ENCODE results near the gene ART4.

ART4 gene

GRCh38 chr12:14852880-14853279, 9.6 kb upstream of the ART4 start (continued):
- TF ChIP-seq ZNF639 (tag by site-specific recombination; IDR thresholded peaks at IDR 0.05) (no peak), IKZF3 (tag by site-specific recombination; IDR thresholded peaks at IDR 0.05) (no peak), SP3 (tag by site-specific recombination; IDR thresholded peaks at IDR 0.05) (no peak), BCL11B (tag by site-specific recombination; IDR thresholded peaks at IDR 0.05; ENCODE audit: low read depth) (no peak), PRDM1 (tag by site-specific recombination; IDR thresholded peaks at IDR 0.05) (no peak), ZNF266 (tag by site-specific recombination; IDR thresholded peaks at IDR 0.05; ENCODE audit: low read depth) (no peak), ZBTB6 (tag by site-specific recombination; IDR thresholded peaks at IDR 0.05) (no peak)
- TF ChIP-seq, protein P1, sequence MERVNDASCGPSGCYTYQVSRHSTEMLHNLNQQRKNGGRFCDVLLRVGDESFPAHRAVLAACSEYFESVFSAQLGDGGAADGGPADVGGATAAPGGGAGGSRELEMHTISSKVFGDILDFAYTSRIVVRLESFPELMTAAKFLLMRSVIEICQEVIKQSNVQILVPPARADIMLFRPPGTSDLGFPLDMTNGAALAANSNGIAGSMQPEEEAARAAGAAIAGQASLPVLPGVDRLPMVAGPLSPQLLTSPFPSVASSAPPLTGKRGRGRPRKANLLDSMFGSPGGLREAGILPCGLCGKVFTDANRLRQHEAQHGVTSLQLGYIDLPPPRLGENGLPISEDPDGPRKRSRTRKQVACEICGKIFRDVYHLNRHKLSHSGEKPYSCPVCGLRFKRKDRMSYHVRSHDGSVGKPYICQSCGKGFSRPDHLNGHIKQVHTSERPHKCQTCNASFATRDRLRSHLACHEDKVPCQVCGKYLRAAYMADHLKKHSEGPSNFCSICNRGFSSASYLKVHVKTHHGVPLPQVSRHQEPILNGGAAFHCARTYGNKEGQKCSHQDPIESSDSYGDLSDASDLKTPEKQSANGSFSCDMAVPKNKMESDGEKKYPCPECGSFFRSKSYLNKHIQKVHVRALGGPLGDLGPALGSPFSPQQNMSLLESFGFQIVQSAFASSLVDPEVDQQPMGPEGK (tag by site-specific recombination; IDR thresholded peaks at IDR 0.05) = no peak

DNA sequence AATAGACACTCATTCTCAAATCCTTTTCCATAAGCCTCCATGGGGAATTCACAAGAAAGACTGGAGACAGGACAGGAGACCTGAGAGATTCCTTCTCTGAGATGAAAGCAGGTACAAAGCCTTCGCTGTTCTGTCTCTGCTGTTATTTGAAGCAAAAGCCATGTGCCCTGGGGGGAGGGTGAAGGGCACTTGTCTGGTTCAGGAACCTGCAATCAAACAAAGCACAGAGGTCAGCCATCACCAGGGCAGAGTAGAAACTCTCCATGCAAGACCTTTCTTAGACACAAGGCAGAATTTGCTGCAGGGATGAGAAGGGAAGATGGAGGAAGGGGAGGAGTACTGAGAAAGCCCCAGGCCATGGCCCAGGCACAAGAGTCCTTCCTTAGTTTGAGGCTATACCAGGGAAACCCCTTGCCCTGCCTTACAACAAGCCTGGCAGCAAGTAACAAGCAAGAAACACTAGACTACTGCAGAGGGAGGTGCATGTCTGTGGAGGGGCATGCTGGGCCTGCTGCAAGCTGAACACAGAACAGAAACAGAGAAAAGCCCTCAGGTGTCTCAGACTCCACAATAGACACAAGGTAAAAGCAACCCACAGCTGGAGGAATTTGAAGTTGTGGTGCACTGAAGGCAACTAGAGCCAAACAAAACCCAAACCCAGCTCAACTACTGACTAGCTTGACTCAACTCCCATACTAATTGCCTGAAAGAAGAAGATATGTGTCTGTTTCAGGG, 7.8 kb upstream of the ART4 start:
- no peak overlapping the region for H3K27ac ChIP-seq (ENCODE audit: extremely low read depth, low read depth, low read length)
- CTCF ChIA-PET = interaction anchor here (0.7 kb wide), 1 partner anchor 114 kb away, joined by 3 read pairs; no protein-coding TSS in a partner anchor
- H3K9me3 ChIP-seq (ENCODE audit: control insufficient read depth, insufficient read depth, low read depth, low read length) = no peaks in the 10 kb centered on the region

GRCh38 chr12:14849661-14850060, 6.3 kb upstream of the ART4 start:
- Histone ChIP-seq H3K4me1 (ENCODE audit: control insufficient read depth, insufficient read depth, low read length) (peaks cover 5% of the 10 kb centered on the region; the same call in 1 of the 2 replicates), H3K27ac (ENCODE audit: extremely low read depth, low read depth, low read length) (no peak overlapping the region; the same call in 1 of the 2 replicates), H3K4me3 (ENCODE audit: low read depth, low read length) (no peak overlapping the region), H3K36me3 (ENCODE audit: control insufficient read depth in 2 of 2, insufficient read depth in 1 of 2, low read length in 2 of 2) (no peaks in the 10 kb centered on the region), H3K9me3 (ENCODE audit: control insufficient read depth, insufficient read depth, low read depth, low read length) (no peaks in the 10 kb centered on the region)
- POLR2A ChIA-PET = no interaction called here
- CTCF ChIA-PET = interaction anchor here (1.0 kb wide), 1 partner anchor 146 kb away, joined by 10 read pairs; no protein-coding TSS in a partner anchor
- TF ChIP-seq ZNF2 (tag by site-specific recombination; IDR thresholded peaks at IDR 0.05) (no peak), ZNF10 (tag by site-specific recombination; IDR thresholded peaks at IDR 0.05) (peak; percentile 31; the same call in 1 of the 2 replicates), PRDM10 (tag by site-specific recombination; IDR thresholded peaks at IDR 0.05) (no peak), SCRT1 (tag by site-specific recombination; IDR thresholded peaks at IDR 0.05; ENCODE audit: borderline replicate concordance) (no peak), ZNF600 (tag by site-specific recombination; IDR thresholded peaks at IDR 0.05) (no peak), ZFP69B (tag by site-specific recombination; IDR thresholded peaks at IDR 0.05) (no peak), IKZF3 (tag by site-specific recombination; IDR thresholded peaks at IDR 0.05) (no peak), OVOL3 (tag by site-specific recombination; IDR thresholded peaks at IDR 0.05) (no peak), ZNF416 (tag by site-specific recombination; IDR thresholded peaks at IDR 0.05) (no peak)

More for the DNA sequence above, 7.8 kb upstream of the ART4 start:
- POLR2A ChIA-PET = no interaction called here
- Histone ChIP-seq H3K4me3 (ENCODE audit: low read depth, low read length) (no peak overlapping the region), H3K4me1 (ENCODE audit: control insufficient read depth, insufficient read depth, low read length) (peaks cover 5% of the 10 kb centered on the region; the same call in 1 of the 2 replicates), H3K36me3 (ENCODE audit: control insufficient read depth in 2 of 2, insufficient read depth in 1 of 2, low read length in 2 of 2) (no peaks in the 10 kb centered on the region)
- TF ChIP-seq GLI4 (tag by site-specific recombination; IDR thresholded peaks at IDR 0.05) (no peak), KLF9 (tag by site-specific recombination; IDR thresholded peaks at IDR 0.05; ENCODE audit: low read depth) (no peak), ZBTB17 (tag by site-specific recombination; IDR thresholded peaks at IDR 0.05) (no peak), ZFP3 (tag by site-specific recombination; IDR thresholded peaks at IDR 0.05; ENCODE audit: low read depth) (no peak), ZBTB20 (tag by site-specific recombination; IDR thresholded peaks at IDR 0.05) (no peak), ZBTB6 (tag by site-specific recombination; IDR thresholded peaks at IDR 0.05) (no peak), ZNF121 (tag by site-specific recombination; IDR thresholded peaks at IDR 0.05) (no peak), FEZF1 (tag by site-specific recombination; IDR thresholded peaks at IDR 0.05) (no peak), ZFHX2 (tag by site-specific recombination; conservative IDR thresholded peaks at IDR 0.05) (no peak), ZNF169 (tag by site-specific recombination; IDR thresholded peaks at IDR 0.05) (no peak), ZNF629 (tag by site-specific recombination; IDR thresholded peaks at IDR 0.05) (no peak), HOXA7 (CRISPR knock-in tag; IDR thresholded peaks at IDR 0.05; ENCODE audit: borderline replicate concordance) (no peak), RBAK (tag by site-specific recombination; IDR thresholded peaks at IDR 0.05) (no peak), KLF8 (tag by site-specific recombination; IDR thresholded peaks at IDR 0.05) (no peak), ZNF76 (tag by site-specific recombination; IDR thresholded peaks at IDR 0.05; ENCODE audit: borderline replicate concordance, low read depth) (no peak), ZNF350 (tag by site-specific recombination; IDR thresholded peaks at IDR 0.05) (no peak)
